ENCODE data around the gene RNF5.

Gene RNF5

GRCh38 chr6:32181148-32181702 is 3.0 kb downstream of the RNF5 start:
- TF ChIP-seq, protein P1, sequence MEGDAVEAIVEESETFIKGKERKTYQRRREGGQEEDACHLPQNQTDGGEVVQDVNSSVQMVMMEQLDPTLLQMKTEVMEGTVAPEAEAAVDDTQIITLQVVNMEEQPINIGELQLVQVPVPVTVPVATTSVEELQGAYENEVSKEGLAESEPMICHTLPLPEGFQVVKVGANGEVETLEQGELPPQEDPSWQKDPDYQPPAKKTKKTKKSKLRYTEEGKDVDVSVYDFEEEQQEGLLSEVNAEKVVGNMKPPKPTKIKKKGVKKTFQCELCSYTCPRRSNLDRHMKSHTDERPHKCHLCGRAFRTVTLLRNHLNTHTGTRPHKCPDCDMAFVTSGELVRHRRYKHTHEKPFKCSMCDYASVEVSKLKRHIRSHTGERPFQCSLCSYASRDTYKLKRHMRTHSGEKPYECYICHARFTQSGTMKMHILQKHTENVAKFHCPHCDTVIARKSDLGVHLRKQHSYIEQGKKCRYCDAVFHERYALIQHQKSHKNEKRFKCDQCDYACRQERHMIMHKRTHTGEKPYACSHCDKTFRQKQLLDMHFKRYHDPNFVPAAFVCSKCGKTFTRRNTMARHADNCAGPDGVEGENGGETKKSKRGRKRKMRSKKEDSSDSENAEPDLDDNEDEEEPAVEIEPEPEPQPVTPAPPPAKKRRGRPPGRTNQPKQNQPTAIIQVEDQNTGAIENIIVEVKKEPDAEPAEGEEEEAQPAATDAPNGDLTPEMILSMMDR (IDR thresholded peaks at IDR 0.05; ENCODE audit: low read depth, low read length, poor library complexity, severe bottlenecking), result no peak
- no peak for TF ChIP-seq EZH2phosphoT487 (IDR thresholded peaks at IDR 0.05; ENCODE audit: borderline replicate concordance, low read length)
- Histone ChIP-seq H3K27ac (ENCODE audit: low read depth, low read length) (no peak overlapping the region), H3K4me1 (ENCODE audit: control insufficient read depth, low read length) (peaks cover 31% of the 10 kb centered on the region), H3K36me3 (ENCODE audit: control insufficient read depth, low read length) (peaks cover 56% of the 10 kb centered on the region), H3K9me3 (ENCODE audit: control insufficient read depth, insufficient read depth, low read length) (no peaks in the 10 kb centered on the region), H3K79me2 (ENCODE audit: control insufficient read depth, low read length) (peaks cover 35% of the 10 kb centered on the region), H3K4me2 (ENCODE audit: low read length) (no peak overlapping the region), H3K4me3 (ENCODE audit: low read length) (no peak overlapping the region), H4K20me1 (ENCODE audit: control insufficient read depth, insufficient read depth, low read depth, low read length) (no peaks in the 10 kb centered on the region), H3F3A (ENCODE audit: control insufficient read depth, insufficient read depth) (peaks cover 11% of the 10 kb centered on the region), H3K27me3 (ENCODE audit: control insufficient read depth, low read length) (no peaks in the 10 kb centered on the region), H3K9me2 (replicated peaks; ENCODE audit: control insufficient read depth, low read length) (no peaks in the 10 kb centered on the region)

GRCh38 chr6:32181915-32182529 is 3.8 kb downstream of the RNF5 start:
- Histone ChIP-seq H3K9me3 (ENCODE audit: control insufficient read depth, insufficient read depth, low read length) (no peaks in the 10 kb centered on the region), H3K79me2 (ENCODE audit: control insufficient read depth, low read length) (peaks cover 27% of the 10 kb centered on the region), H3K4me1 (ENCODE audit: control insufficient read depth, low read length) (peaks cover 31% of the 10 kb centered on the region), H3K9me2 (replicated peaks; ENCODE audit: control insufficient read depth, low read length) (no peaks in the 10 kb centered on the region), H3K4me3 (ENCODE audit: low read length) (no peak overlapping the region), H3K36me3 (ENCODE audit: control insufficient read depth, low read length) (peaks cover 64% of the 10 kb centered on the region), H4K20me1 (ENCODE audit: control insufficient read depth, insufficient read depth, low read depth, low read length) (no peaks in the 10 kb centered on the region), H3K4me2 (ENCODE audit: low read length) (no peak overlapping the region), H3F3A (ENCODE audit: control insufficient read depth, insufficient read depth) (peaks cover 9% of the 10 kb centered on the region), H3K27me3 (ENCODE audit: control insufficient read depth, low read length) (no peaks in the 10 kb centered on the region), H3K27ac (ENCODE audit: low read depth, low read length) (no peak overlapping the region)
- TF ChIP-seq, protein P1 (IDR thresholded peaks at IDR 0.05; ENCODE audit: low read depth, low read length, poor library complexity, severe bottlenecking), result no peak
- no peak for TF ChIP-seq EZH2phosphoT487 (IDR thresholded peaks at IDR 0.05; ENCODE audit: borderline replicate concordance, low read length)

DNA sequence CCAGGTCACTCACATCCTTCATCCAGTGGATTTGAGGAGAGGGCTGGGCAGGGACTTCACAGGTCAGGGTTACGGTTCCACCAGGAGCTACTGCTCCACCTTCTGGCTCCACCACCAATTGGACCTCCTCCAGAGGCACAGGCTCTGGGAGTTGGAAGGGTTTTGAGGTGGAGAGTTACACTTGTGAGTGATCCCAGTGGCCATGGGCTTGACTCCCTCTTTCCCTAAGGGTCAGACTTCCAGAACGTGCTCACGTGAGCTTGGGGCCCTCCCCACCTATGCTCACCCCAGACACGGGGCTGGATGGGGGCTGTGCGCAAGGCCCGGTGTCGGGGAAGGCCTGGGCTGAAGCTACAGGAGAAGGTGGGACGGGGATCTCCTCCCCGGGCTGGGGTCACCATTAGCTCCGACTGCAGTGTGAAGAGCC is 4.4 kb downstream of the RNF5 start:
- TF ChIP-seq, protein P1 (IDR thresholded peaks at IDR 0.05; ENCODE audit: low read depth, low read length, poor library complexity, severe bottlenecking), result no peak
- no peak for TF ChIP-seq EZH2phosphoT487 (IDR thresholded peaks at IDR 0.05; ENCODE audit: borderline replicate concordance, low read length)
- H3K79me2 ChIP-seq (ENCODE audit: control insufficient read depth, low read length), result peaks cover 29% of the 10 kb centered on the region

More for the DNA sequence above, 4.4 kb downstream of the RNF5 start:
- H3K27me3 ChIP-seq (ENCODE audit: control insufficient read depth, low read length), result no peaks in the 10 kb centered on the region
- H3K4me1 ChIP-seq (ENCODE audit: control insufficient read depth, low read length), result peaks cover 32% of the 10 kb centered on the region
- no peaks in the 10 kb centered on the region for H4K20me1 ChIP-seq (ENCODE audit: control insufficient read depth, insufficient read depth, low read depth, low read length)
- H3K9me3 ChIP-seq (ENCODE audit: control insufficient read depth, insufficient read depth, low read length), result no peaks in the 10 kb centered on the region
- no peaks in the 10 kb centered on the region for H3K9me2 ChIP-seq (replicated peaks; ENCODE audit: control insufficient read depth, low read length)
- H3K4me3 ChIP-seq (ENCODE audit: low read length), result no peak overlapping the region
- no peak overlapping the region for H3K4me2 ChIP-seq (ENCODE audit: low read length)
- no peak overlapping the region for H3K27ac ChIP-seq (ENCODE audit: low read depth, low read length)
- H3K36me3 ChIP-seq (ENCODE audit: control insufficient read depth, low read length), result peaks cover 69% of the 10 kb centered on the region
- H3F3A ChIP-seq (ENCODE audit: control insufficient read depth, insufficient read depth), result peaks cover 4% of the 10 kb centered on the region; the same call in 1 of the 2 replicates
